ENCODE measurements around the gene NCOA3.

The NCOA3 gene

GRCh38 chr20:47669489-47669888 lies 167.8 kb downstream of the NCOA3 start:
- DNase-seq: no peak

- no peak for DNase-seq
Measured at GRCh38 chr20:47669927-47670890, 168.5 kb downstream of the NCOA3 start.

GRCh38 chr20:47670913-47671312 lies 169.2 kb downstream of the NCOA3 start:
- DNase-seq: no peak

GRCh38 chr20:47672166-47672565 lies 170.5 kb downstream of the NCOA3 start:
- no peak for DNase-seq

GRCh38 chr20:47672886-47673670 lies 171.4 kb downstream of the NCOA3 start:
- DNase-seq: no peak

GRCh38 chr20:47673671-47673955 lies 171.9 kb downstream of the NCOA3 start:
- no peak for DNase-seq

- no peak for DNase-seq
Measured at GRCh38 chr20:47674145-47674544, 172.5 kb downstream of the NCOA3 start.

GRCh38 chr20:47674686-47675085 lies 173.0 kb downstream of the NCOA3 start:
- no peak for DNase-seq

- no peak for DNase-seq
Measured at GRCh38 chr20:47675190-47676142, 173.8 kb downstream of the NCOA3 start.

GRCh38 chr20:47676219-47676721 lies 174.6 kb downstream of the NCOA3 start:
- no peak for DNase-seq

GRCh38 chr20:47676912-47677634 lies 175.4 kb downstream of the NCOA3 start:
- no peak for DNase-seq

GRCh38 chr20:47677635-47678453 lies 176.2 kb downstream of the NCOA3 start:
- DNase-seq: no peak

- DNase-seq: no peak
Measured at GRCh38 chr20:47678536-47678935, 176.8 kb downstream of the NCOA3 start.

GRCh38 chr20:47679462-47679861 lies 177.8 kb downstream of the NCOA3 start:
- no peak for DNase-seq

GRCh38 chr20:47680804-47681529 lies 179.3 kb downstream of the NCOA3 start:
- DNase-seq: no peak

- no peak for DNase-seq
Measured at GRCh38 chr20:47682028-47682783, 180.5 kb downstream of the NCOA3 start.

- DNase-seq: no peak
Measured at GRCh38 chr20:47682916-47683315, 181.2 kb downstream of the NCOA3 start.

GRCh38 chr20:47684306-47685080 lies 182.8 kb downstream of the NCOA3 start:
- DNase-seq: no peak

GRCh38 chr20:47686545-47686944 lies 184.9 kb downstream of the NCOA3 start:
- no peak for DNase-seq
